ENCODE measurements around the gene DOCK10. TPM values are rescaled to one million over a fixed set of nuclear protein-coding genes. Genes with fewer than 3 reads are reported as not detected.
A peak's percentile ranks its signal among the peaks of the same experiment; 100 is the strongest.

The DOCK10 gene
- total RNA-seq, 1 experiment from 2014 or later, result 5.8 TPM

GRCh38 chr2:224777559-224777930, 264.7 kb downstream of the DOCK10 start:
- no peaks in the 10 kb centered on the region for H3K9me3 ChIP-seq (ENCODE audit: control insufficient read depth, insufficient read depth, low read depth, low read length)
- ATAC-seq, result no peak
- no peak for TF ChIP-seq POLR2AphosphoS5 (IDR thresholded peaks at IDR 0.05; ENCODE audit: low read depth, low read length)
- no peak for TF ChIP-seq REST (IDR thresholded peaks at IDR 0.05; ENCODE audit: insufficient read depth in 1 of 2, low read depth in 2 of 2, low read length in 1 of 2)
- no peak overlapping the region for H3K4me3 ChIP-seq (ENCODE audit: low read depth in 2 of 2, low read length in 2 of 2)
- H3K27ac ChIP-seq (ENCODE audit: low read length), result peak overlapping the region; percentile 66; the same call in 1 of the 2 replicates
- H3K4me1 ChIP-seq (ENCODE audit: control insufficient read depth, insufficient read depth, low read length), result peaks cover 20% of the 10 kb centered on the region
- no peak for DNase-seq (ENCODE audit: low read depth, low spot score)
- H3K27me3 ChIP-seq (ENCODE audit: control insufficient read depth, insufficient read depth, low read length), result no peaks in the 10 kb centered on the region
- in situ Hi-C loops (cut with HindIII; ENCODE audit: low pct_unique_long_range_greater_than_20kb, low sequenced_read_pairs) (no loop called here), intact Hi-C loops (cut with micrococcal nuclease; ENCODE audit: unreplicated experiment) (loop anchor here (5.0 to 10.0 kb wide), 3 partner anchors 103 to 190 kb away; partner anchors contain the start of gene CUL3)
- POLR2A ChIA-PET, result interaction anchor here (0.9 kb wide), 1 partner anchor 128 kb away, joined by 4 read pairs; no protein-coding TSS in a partner anchor
- no TSS peak for BruUV-seq (replicated peaks)
- no peaks in the 10 kb centered on the region for H3K36me3 ChIP-seq (ENCODE audit: control insufficient read depth, insufficient read depth, low read length)
- CTCF ChIA-PET, result interaction anchor here (0.7 kb wide), 1 partner anchor 100 kb away, joined by 3 read pairs; no protein-coding TSS in a partner anchor

- BruUV-seq (replicated peaks), result no TSS peak
- DNase-seq (ENCODE audit: low read depth, low spot score) (no peak), ATAC-seq (no peak)
- intact Hi-C loops (cut with micrococcal nuclease; ENCODE audit: unreplicated experiment) (loop anchor here (5.0 to 10.0 kb wide), 3 partner anchors 102 to 190 kb away; partner anchors contain the start of gene CUL3), in situ Hi-C loops (cut with HindIII; ENCODE audit: low pct_unique_long_range_greater_than_20kb, low sequenced_read_pairs) (no loop called here)
- TF ChIP-seq TCF7L2 (IDR thresholded peaks at IDR 0.05; ENCODE audit: low read depth, low read length), result no peak
- no peak for TF ChIP-seq SIN3A (IDR thresholded peaks at IDR 0.05; ENCODE audit: borderline replicate concordance, insufficient read depth, low read depth, low read length)
- no peak for TF ChIP-seq REST (IDR thresholded peaks at IDR 0.05; ENCODE audit: insufficient read depth in 1 of 2, low read depth in 2 of 2, low read length in 1 of 2)
- no peak for TF ChIP-seq CTCF (IDR thresholded peaks at IDR 0.05)
- POLR2A ChIA-PET, result no interaction called here
- peak overlapping the region; percentile 66; the same call in 1 of the 2 replicates for H3K27ac ChIP-seq (ENCODE audit: low read length)
- CTCF ChIA-PET, result interaction anchor here (0.5 kb wide), 1 partner anchor 13 kb away, joined by 3 read pairs; no protein-coding TSS in a partner anchor
- no peaks in the 10 kb centered on the region for H3K36me3 ChIP-seq (ENCODE audit: control insufficient read depth, insufficient read depth, low read length)
- H3K4me1 ChIP-seq (ENCODE audit: control insufficient read depth, insufficient read depth, low read length), result peaks cover 20% of the 10 kb centered on the region
- H3K27me3 ChIP-seq (ENCODE audit: control insufficient read depth, insufficient read depth, low read length), result no peaks in the 10 kb centered on the region
- H3K9me3 ChIP-seq (ENCODE audit: control insufficient read depth, insufficient read depth, low read depth, low read length), result no peaks in the 10 kb centered on the region
- no peak overlapping the region for H3K4me3 ChIP-seq (ENCODE audit: low read depth in 2 of 2, low read length in 2 of 2)
These were observed 265.3 kb downstream of the DOCK10 start for GRCh38 chr2:224776795-224777558.

Data from Panc1 (cell line).